OCI-LY1 (cell line): Measurements from ENCODE around the gene ITGA1.

Source experiments
- H2AFZ ChIP-seq: fragments of 200-600 bp; sonication (generic), shearing (Covaris generic); 2 replicates; pipeline ENCODE4 v1.6.0; 2014; ENCODE audit warnings: antibody characterized with exemption, mild to moderate bottlenecking, low read length
- H3F3A ChIP-seq: fragments of 200-600 bp; sonication (generic), shearing (Covaris generic); 2 replicates; pipeline ENCODE4 v1.6.0; 2014; ENCODE audit warnings: mild to moderate bottlenecking, antibody characterized with exemption, low read length, moderate library complexity; ENCODE audit not compliant: insufficient read depth
- H3K27ac ChIP-seq: fragments of 200-600 bp; sonication (generic); 2 replicates; pipeline ENCODE4 v1.5.1; 2014; ENCODE audit warnings: low read length, mixed run types, mild to moderate bottlenecking, low read depth; ENCODE audit not compliant: poor library complexity, severe bottlenecking
- H3K27me3 ChIP-seq: fragments of 200-600 bp; sonication (generic); 2 replicates; pipeline ENCODE4 v1.6.0; 2014; ENCODE audit warnings: antibody characterized with exemption, mild to moderate bottlenecking, low read length, moderate library complexity; ENCODE audit not compliant: insufficient read depth
- H3K36me3 ChIP-seq: fragments of 200-600 bp; sonication (generic); 2 replicates; pipeline ENCODE4 v1.6.1; 2014; ENCODE audit warnings: mild to moderate bottlenecking, antibody characterized with exemption, low read length, moderate library complexity, mixed read lengths; ENCODE audit not compliant: insufficient read depth
- H3K4me1 ChIP-seq: fragments of 200-600 bp; sonication (generic); 2 replicates; pipeline ENCODE4 v1.5.1; 2014; ENCODE audit warnings: mild to moderate bottlenecking, low read length, moderate library complexity; ENCODE audit not compliant: insufficient read depth, severe bottlenecking
- H3K4me2 ChIP-seq: fragments of 200-600 bp; sonication (generic), shearing (Covaris generic); 2 replicates; pipeline ENCODE4 v1.6.1; 2014; ENCODE audit warnings: low read length
- H3K4me3 ChIP-seq: fragments of 200-600 bp; sonication (generic); 2 replicates; pipeline ENCODE4 v1.5.1; 2014; ENCODE audit warnings: low read length, low read depth, mild to moderate bottlenecking, mixed read lengths; ENCODE audit not compliant: poor library complexity, severe bottlenecking
- H3K79me2 ChIP-seq: fragments of 200-600 bp; shearing (Covaris generic); 2 replicates; pipeline ENCODE4 v1.6.1; 2016; ENCODE audit warnings: mixed run types, low read length, mixed read lengths; ENCODE audit not compliant: insufficient read depth
- H3K9ac ChIP-seq: fragments of 200-600 bp; sonication (generic), shearing (Covaris generic); 2 replicates; pipeline ENCODE4 v1.6.1; 2014; ENCODE audit warnings: mild to moderate bottlenecking, low read length, mixed read lengths
- H3K9me2 ChIP-seq: fragments of 200-600 bp; sonication (generic), shearing (Covaris generic); 2 replicates; pipeline ENCODE4 v1.6.1; 2014; ENCODE audit warnings: low read depth, mild to moderate bottlenecking, low read length, mixed read lengths
- H3K9me3 ChIP-seq: fragments of 200-600 bp; shearing (Covaris generic); 2 replicates; pipeline ENCODE4 v1.6.1; 2014; ENCODE audit warnings: low read length, mixed read lengths
- H4K20me1 ChIP-seq: fragments of 200-600 bp; sonication (generic), shearing (Covaris generic); 2 replicates; pipeline ENCODE4 v1.6.0; 2016; ENCODE audit warnings: mild to moderate bottlenecking, low read length; ENCODE audit not compliant: insufficient read depth
- CTCF ChIP-seq: fragments of 200-600 bp; sonication (generic), shearing (Covaris generic); IDR thresholded peaks from 2 replicates; pipeline ENCODE4 v1.5.1; 2017; ENCODE audit warnings: mild to moderate bottlenecking, antibody characterized with exemption, low read length, moderate library complexity, mixed read lengths
- EZH2 ChIP-seq: fragments of 200-600 bp; sonication (generic), shearing (Covaris generic); IDR thresholded peaks from 2 replicates; pipeline ENCODE4 v1.8.0; 2017; ENCODE audit warnings: borderline replicate concordance, mixed run types, mild to moderate bottlenecking, antibody characterized with exemption, low read length, moderate library complexity, mixed read lengths

Gene ITGA1

GRCh38 chr5:52807723-52808122 is 20.0 kb downstream of the ITGA1 start:
- H3K4me2 ChIP-seq: no peak overlapping the region
- peaks cover 9% of the 10 kb centered on the region for H3K4me1 ChIP-seq
- H3K36me3 ChIP-seq: peaks cover 17% of the 10 kb centered on the region; the same call in 1 of the 2 replicates
- no peak overlapping the region for H3K9ac ChIP-seq
- H3K4me3 ChIP-seq: no peak overlapping the region
- peaks cover under 1% of the 10 kb centered on the region for H3K79me2 ChIP-seq
- H3F3A ChIP-seq: no peaks in the 10 kb centered on the region
- no peaks in the 10 kb centered on the region for H3K9me3 ChIP-seq
- H3K27me3 ChIP-seq: no peaks in the 10 kb centered on the region
- H4K20me1 ChIP-seq: no peaks in the 10 kb centered on the region
- H2AFZ ChIP-seq: no peak overlapping the region
- no peak overlapping the region for H3K27ac ChIP-seq
- TF ChIP-seq EZH2 (no peak), CTCF (no peak)
- no peaks in the 10 kb centered on the region for H3K9me2 ChIP-seq

- H3K9me2 ChIP-seq: no peaks in the 10 kb centered on the region
- H3K79me2 ChIP-seq: no peaks in the 10 kb centered on the region
- H3K9ac ChIP-seq: no peak overlapping the region
- H2AFZ ChIP-seq: no peak overlapping the region
- H3K27me3 ChIP-seq: no peaks in the 10 kb centered on the region
- no peak overlapping the region for H3K27ac ChIP-seq
- no peak overlapping the region for H3K4me3 ChIP-seq
- no peaks in the 10 kb centered on the region for H3K9me3 ChIP-seq
- H3F3A ChIP-seq: no peaks in the 10 kb centered on the region
- no peak overlapping the region for H3K4me2 ChIP-seq
- H3K4me1 ChIP-seq: peaks cover 3% of the 10 kb centered on the region
- no peaks in the 10 kb centered on the region for H4K20me1 ChIP-seq
- H3K36me3 ChIP-seq: peaks cover 14% of the 10 kb centered on the region; the same call in 1 of the 2 replicates
- no peak for TF ChIP-seq CTCF
- no peak for TF ChIP-seq EZH2
Measured at GRCh38 chr5:52808316-52808901, 20.7 kb downstream of the ITGA1 start.

GRCh38 chr5:52809884-52810283 is 22.2 kb downstream of the ITGA1 start:
- Histone ChIP-seq H4K20me1 (no peaks in the 10 kb centered on the region), H3K79me2 (no peaks in the 10 kb centered on the region), H3K36me3 (peaks cover 6% of the 10 kb centered on the region; the same call in 1 of the 2 replicates), H3K27ac (no peak overlapping the region), H3K4me2 (no peak overlapping the region), H3K4me1 (no peaks in the 10 kb centered on the region), H3K4me3 (no peak overlapping the region), H3K9ac (no peak overlapping the region), H3K9me2 (no peaks in the 10 kb centered on the region), H3K9me3 (no peaks in the 10 kb centered on the region), H3F3A (no peaks in the 10 kb centered on the region), H3K27me3 (no peaks in the 10 kb centered on the region), H2AFZ (no peak overlapping the region)
- TF ChIP-seq EZH2: no peak
- TF ChIP-seq CTCF: no peak
